Measurements from ENCODE around the gene TRABD2A. TPM values are rescaled to one million over a fixed set of nuclear protein-coding genes. Genes with fewer than 3 reads are reported as not detected.

The TRABD2A gene
- total RNA-seq, 2 donors from 2014 or later: 4.8 to 7.7 TPM

DNA sequence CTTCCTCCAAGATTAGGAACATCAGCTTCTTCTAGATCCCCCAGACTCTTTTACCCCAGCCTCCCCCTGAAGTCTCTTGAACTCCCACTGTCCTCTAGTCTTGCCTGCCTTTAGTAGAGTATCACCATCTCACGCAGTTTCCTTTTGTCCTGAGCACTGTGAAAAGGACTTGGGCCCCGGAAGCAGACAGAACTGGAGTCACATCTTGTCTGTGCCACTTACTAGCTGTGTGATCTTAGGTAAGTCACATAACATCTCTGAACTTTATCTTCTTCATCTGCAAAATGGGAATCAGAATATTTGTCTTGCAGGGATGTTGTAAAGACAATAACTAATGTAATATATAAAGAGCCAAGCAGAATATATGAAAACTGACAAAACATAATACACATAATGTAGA is 8.4 kb upstream of the TRABD2A start:
- H3K27ac ChIP-seq (ENCODE audit: low read depth, low read length): no peak overlapping the region
- Mint-ChIP-seq H3K4me1 (peaks cover 4% of the 10 kb centered on the region), H3K36me3 (ENCODE audit: low read depth) (no peaks in the 10 kb centered on the region), H3K27ac (no peak overlapping the region), H3K9me3 (no peaks in the 10 kb centered on the region), H3K27me3 (ENCODE audit: insufficient read depth) (peaks cover 19% of the 10 kb centered on the region), H3K4me3 (no peak overlapping the region)
- DNase-seq: peak; percentile 34
- no peaks in the 10 kb centered on the region for H3K4me1 ChIP-seq (ENCODE audit: control insufficient read depth, insufficient read depth, low read length)
- WGBS, 2 experiments (ENCODE audit: insufficient coverage in 1 of 2, insufficient read length in 1 of 2): 86 to 97% methylated on average over 2 of the region's 2 CpGs
- no peaks in the 10 kb centered on the region for H3K36me3 ChIP-seq (ENCODE audit: control insufficient read depth, insufficient read depth, low read length)
- TF ChIP-seq, protein P1, sequence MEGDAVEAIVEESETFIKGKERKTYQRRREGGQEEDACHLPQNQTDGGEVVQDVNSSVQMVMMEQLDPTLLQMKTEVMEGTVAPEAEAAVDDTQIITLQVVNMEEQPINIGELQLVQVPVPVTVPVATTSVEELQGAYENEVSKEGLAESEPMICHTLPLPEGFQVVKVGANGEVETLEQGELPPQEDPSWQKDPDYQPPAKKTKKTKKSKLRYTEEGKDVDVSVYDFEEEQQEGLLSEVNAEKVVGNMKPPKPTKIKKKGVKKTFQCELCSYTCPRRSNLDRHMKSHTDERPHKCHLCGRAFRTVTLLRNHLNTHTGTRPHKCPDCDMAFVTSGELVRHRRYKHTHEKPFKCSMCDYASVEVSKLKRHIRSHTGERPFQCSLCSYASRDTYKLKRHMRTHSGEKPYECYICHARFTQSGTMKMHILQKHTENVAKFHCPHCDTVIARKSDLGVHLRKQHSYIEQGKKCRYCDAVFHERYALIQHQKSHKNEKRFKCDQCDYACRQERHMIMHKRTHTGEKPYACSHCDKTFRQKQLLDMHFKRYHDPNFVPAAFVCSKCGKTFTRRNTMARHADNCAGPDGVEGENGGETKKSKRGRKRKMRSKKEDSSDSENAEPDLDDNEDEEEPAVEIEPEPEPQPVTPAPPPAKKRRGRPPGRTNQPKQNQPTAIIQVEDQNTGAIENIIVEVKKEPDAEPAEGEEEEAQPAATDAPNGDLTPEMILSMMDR (conservative IDR thresholded peaks at IDR 0.05): no peak
- H3K4me3 ChIP-seq (ENCODE audit: low read length): no peak overlapping the region
- H3K27me3 ChIP-seq (ENCODE audit: control insufficient read depth, insufficient read depth, low read length, poor library complexity, severe bottlenecking): peaks cover 9% of the 10 kb centered on the region
- H3K9me3 ChIP-seq (ENCODE audit: control insufficient read depth, low read length): no peaks in the 10 kb centered on the region
- no peak overlapping the region for H3K9ac ChIP-seq (ENCODE audit: extremely low read depth, low read length, poor library complexity, severe bottlenecking)

DNA sequence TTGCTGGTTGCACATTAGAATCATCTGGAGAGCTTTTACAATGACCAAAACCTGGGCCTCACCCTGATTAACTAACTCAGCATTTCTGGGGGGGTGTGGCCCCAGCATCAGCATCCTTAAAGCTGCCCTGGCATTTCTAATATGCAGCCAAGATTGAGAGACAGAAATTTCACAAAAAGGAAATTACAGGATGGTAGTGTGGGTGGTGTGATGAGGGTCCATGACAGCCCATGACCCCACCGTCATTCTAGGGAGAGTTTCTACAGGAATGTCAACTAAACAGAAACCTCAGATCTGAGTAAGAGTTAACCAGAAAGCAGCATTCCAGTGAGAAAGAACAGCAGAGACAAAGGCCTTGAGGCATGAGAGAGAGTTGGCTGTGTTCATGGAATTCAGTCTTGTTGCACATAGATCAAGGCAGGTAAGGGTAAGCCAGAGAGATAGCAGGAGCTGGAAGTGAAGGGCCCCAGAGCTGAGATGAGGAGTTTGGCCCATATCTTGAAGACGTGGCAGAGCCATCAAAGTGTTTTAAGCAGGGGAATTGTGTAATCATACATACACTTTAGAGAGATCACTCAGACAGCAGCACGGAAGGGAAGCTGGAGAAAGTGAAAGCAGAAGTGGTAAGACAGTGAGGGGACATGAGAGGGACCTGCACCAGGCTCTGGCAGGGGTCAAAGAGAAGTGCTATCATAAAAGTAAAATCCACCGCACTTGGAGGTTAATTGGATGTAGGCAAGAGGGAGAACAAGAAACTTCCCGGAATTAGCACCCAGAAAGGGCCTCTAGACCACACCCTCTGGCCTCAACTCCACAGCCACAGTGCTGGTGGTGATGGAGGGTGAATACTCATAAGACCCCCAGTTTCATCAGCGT is 7.8 kb upstream of the TRABD2A start:
- 83 to 86% methylated on average over 4 to 6 of the region's 6 CpGs for WGBS, 2 experiments (ENCODE audit: insufficient coverage in 1 of 2, insufficient read length in 1 of 2)
- Histone ChIP-seq H3K4me1 (ENCODE audit: control insufficient read depth, insufficient read depth, low read length) (no peaks in the 10 kb centered on the region), H3K9me3 (ENCODE audit: control insufficient read depth, low read length) (no peaks in the 10 kb centered on the region), H3K4me3 (ENCODE audit: low read length) (no peak overlapping the region), H3K36me3 (ENCODE audit: control insufficient read depth, insufficient read depth, low read length) (no peaks in the 10 kb centered on the region), H3K27me3 (ENCODE audit: control insufficient read depth, insufficient read depth, low read length, poor library complexity, severe bottlenecking) (peaks cover 16% of the 10 kb centered on the region), H3K9ac (ENCODE audit: extremely low read depth, low read length, poor library complexity, severe bottlenecking) (no peak overlapping the region), H3K27ac (ENCODE audit: low read depth, low read length) (no peak overlapping the region)
- DNase-seq: peak; percentile 37
- Mint-ChIP-seq H3K4me3 (no peak overlapping the region), H3K4me1 (no peaks in the 10 kb centered on the region), H3K9me3 (no peaks in the 10 kb centered on the region), H3K36me3 (ENCODE audit: low read depth) (no peaks in the 10 kb centered on the region), H3K27ac (no peak overlapping the region), H3K27me3 (ENCODE audit: insufficient read depth) (peaks cover 25% of the 10 kb centered on the region)
- TF ChIP-seq, protein P1 (conservative IDR thresholded peaks at IDR 0.05): no peak

DNA sequence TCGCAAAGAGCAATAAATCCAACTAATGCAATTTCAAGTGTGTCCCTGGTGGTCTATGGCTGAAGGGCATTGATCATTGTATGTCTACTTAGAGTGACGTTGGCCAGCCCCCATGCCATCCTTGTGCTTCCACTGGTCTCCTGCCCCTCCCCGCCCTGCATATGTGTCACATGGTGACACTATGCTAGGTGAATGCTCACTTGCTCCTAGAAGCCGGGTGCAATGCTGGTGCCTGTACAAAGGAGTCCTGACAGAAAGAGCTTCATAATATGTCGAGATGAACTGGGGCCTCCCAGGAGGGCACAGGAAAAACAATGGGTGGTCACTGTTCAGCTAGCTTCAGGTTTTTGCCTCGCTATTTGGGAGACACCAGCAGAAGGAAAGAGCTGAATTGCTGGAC is 5.9 kb upstream of the TRABD2A start:
- 91 to 92% methylated on average over 6 of the region's 6 CpGs for WGBS, 2 experiments (ENCODE audit: insufficient coverage in 1 of 2, insufficient read length in 1 of 2)
- TF ChIP-seq, protein P1 (conservative IDR thresholded peaks at IDR 0.05): no peak
- H3K4me1 ChIP-seq (ENCODE audit: control insufficient read depth, insufficient read depth, low read length): no peaks in the 10 kb centered on the region
- H3K9me3 ChIP-seq (ENCODE audit: control insufficient read depth, low read length): no peaks in the 10 kb centered on the region
- Mint-ChIP-seq H3K27ac (no peak overlapping the region), H3K27me3 (ENCODE audit: insufficient read depth) (peaks cover 37% of the 10 kb centered on the region), H3K36me3 (ENCODE audit: low read depth) (no peaks in the 10 kb centered on the region), H3K9me3 (no peaks in the 10 kb centered on the region), H3K4me3 (no peak overlapping the region), H3K4me1 (peaks cover 13% of the 10 kb centered on the region)
- no peak overlapping the region for H3K9ac ChIP-seq (ENCODE audit: extremely low read depth, low read length, poor library complexity, severe bottlenecking)
- H3K27me3 ChIP-seq (ENCODE audit: control insufficient read depth, insufficient read depth, low read length, poor library complexity, severe bottlenecking): peaks cover 31% of the 10 kb centered on the region
- H3K27ac ChIP-seq (ENCODE audit: low read depth, low read length): no peak overlapping the region
- H3K36me3 ChIP-seq (ENCODE audit: control insufficient read depth, insufficient read depth, low read length): no peaks in the 10 kb centered on the region
- H3K4me3 ChIP-seq (ENCODE audit: low read length): no peak overlapping the region
- DNase-seq: peak; percentile 27

Measured in endodermal cell (in vitro differentiated cells).